SH-SY5Y (cell line): ENCODE data around the gene GRIK2.

Source experiments
- GATA2 ChIP-seq: IDR thresholded peaks from 2 replicates; pipeline ENCODE4 v1.6.1; 2011; ENCODE audit warnings: mild to moderate bottlenecking, low read depth, low read length
- GATA3 ChIP-seq: IDR thresholded peaks from 2 replicates; pipeline ENCODE4 v1.6.1; 2011; ENCODE audit warnings: low read depth, mild to moderate bottlenecking, low read length, moderate library complexity

DNA sequence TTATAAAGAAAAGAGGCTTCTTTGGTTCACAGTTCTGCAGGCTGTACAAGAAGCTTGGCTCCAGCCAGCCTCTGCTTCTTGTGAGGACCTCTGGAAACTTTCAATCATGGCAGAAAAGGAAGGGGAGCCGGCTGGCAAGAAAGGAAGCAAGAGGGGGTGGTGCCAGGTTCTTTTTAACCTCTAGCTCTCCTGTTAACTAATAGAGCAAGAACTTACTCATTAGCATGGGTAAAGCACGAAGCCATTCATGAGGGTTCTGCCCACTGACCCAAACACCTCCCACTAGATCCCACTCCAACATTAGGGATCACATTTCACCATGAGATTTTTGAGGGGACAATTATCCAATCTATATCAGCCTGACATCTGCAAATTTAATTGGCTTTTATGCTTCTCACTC lies 347.1 kb downstream of the GRIK2 start:
- TF ChIP-seq GATA2 (no peak), GATA3 (no peak)
